Activated T-helper 9 cell treated with anti-CD3 and anti-CD28 coated beads, Interleukin-2, amount 50 U/mL, for 16 hours (primary cell): Measurements from ENCODE around the gene MC4R.
"Not testable (repeated sequence)": the region's sequence is repeated elsewhere in the genome, so short reads cannot be mapped to it uniquely, and the experiment has no call there.

Experiments used
- DNase-seq: peaks from one replicate; pipeline ENCODE4 v3.0.0-alpha.2; 2020; ENCODE audit warnings: low read depth

MC4R gene

DNA sequence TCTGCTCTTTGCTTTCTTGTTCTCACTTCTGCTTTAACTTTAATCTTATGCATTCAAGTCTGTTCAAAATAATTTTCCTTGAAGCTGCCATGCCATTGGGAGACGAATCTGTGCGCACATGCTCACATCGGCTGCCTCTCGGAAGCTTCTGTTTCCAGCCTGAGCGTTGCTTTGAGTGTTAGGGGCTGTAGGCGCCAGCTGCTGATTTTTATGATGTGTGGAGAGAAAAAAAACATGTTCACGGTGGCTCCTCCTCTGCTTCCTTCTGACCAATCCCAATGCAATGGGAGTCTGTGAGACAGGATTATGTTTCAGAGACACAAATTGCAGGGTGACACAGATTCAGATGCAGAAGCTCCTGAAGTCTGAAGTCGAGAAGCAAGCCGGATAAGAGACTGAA is at the start of gene MC4R:
TSS of gene MC4R (minus strand) at position 180 of the 400 bp plus-strand sequence. CDS start 426 bp downstream, outside the sequence.
- DNase-seq: no peak

GRCh38 chr18:60422306-60422705 is 49.7 kb upstream of the MC4R start:
- DNase-seq: not testable (repeated sequence)

DNA sequence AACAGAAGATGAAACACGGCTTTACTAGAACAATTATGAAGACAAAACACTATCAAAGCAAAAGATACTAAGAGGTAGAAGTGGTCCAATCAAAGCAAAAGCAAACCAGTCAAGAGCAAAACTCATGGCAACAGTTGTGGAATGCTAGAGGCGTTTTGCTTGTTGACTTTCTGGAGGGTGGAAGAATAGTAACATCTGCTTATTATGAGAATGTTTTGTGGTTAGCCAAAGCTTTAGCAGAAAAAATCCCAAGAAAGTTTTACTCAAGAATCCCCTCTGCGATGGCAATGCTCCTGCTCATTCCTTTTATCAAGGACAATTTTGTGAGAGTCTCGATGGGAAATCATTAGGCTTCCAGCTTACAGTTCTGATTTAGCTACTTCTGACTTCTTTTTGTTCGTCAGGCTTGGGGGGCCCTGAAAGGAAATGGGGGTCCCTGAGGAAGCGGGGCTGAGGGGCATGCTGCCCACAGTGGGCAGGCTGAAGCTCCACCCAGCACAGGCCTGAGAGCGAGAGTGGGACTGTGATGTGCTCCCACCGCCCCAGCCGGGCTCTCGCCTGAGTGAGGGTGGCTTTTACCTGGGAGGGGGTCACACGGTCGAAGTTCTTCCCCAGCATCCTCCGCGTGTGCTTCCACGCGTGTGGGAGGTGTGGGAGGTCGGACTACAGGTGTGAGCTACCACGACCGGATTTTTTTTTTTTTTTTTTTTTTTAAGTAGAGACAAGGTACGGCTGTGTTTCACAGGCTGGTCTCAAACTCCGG is 49.0 kb upstream of the MC4R start:
- no peak for DNase-seq

- no peak for DNase-seq
Observed at GRCh38 chr18:60417946-60418345, 45.4 kb upstream of the MC4R start.

DNA sequence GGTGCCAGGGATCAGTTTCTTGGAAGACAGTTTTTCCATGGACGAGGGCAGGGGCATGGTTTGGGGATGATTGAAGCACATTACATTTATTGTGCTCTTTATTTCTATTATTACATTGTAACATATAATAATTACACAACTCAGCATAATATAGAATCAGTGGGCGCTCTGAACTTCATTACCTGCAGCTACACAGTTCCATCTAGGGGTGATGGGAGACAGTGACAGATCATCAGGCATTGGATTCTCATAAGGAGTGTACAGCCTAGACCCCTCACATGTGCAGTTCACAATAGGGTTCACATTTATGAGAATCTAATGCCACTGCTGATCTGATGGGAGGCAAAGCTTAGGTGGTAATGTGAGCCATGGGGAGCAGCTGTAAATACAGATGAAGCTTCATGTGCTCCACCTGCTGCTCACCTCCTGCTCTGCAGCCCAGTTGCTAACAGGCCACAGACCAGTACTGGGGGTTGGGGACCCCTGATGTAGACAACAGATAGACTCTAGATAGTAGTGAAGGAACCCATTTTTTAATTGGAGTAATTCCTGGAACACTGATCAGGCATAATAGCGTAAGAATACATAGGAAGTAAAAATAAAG is 41.5 kb upstream of the MC4R start:
- DNase-seq: no peak

GRCh38 chr18:60411715-60412114 is 39.1 kb upstream of the MC4R start:
- no peak for DNase-seq

DNA sequence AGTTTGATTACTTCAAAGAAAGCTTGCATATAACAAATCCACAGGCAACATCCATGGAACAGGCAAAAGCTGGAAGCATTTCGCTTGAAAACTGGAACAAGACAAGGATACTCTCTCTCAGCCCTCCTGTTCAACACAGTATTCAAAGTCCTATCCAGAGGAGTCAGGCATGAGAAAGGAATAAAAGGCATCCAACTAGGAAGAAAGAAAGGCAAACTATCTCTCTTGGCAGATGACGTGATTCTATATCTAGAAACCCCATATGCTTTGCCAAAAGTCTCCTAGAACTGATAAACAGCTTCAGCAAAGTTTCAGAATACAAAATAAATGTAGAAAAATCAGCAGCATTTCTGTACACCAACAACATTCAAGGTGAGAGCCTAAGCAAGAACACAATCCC is 34.1 kb upstream of the MC4R start:
- DNase-seq: no peak

GRCh38 chr18:60404486-60405085 is 32.0 kb upstream of the MC4R start:
- no peak for DNase-seq

DNA sequence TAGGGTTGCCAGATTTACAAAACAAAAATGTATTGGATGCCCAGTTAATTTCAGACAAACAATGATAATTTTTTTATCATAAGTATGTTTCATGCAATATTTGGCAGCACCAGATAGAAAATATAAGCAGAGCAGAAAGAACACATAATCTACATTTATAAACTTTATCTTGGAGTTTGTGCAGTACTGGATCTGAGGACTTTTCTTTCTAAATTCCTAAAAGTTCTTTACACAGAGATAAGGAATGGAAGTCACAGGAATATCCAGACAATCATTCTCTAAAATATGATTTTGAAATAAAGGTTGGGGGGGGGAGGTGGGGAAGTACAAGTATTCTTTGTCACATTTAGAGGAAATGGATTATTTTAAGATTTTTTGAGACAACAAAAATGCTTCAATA is 28.8 kb upstream of the MC4R start:
- no peak for DNase-seq

DNA sequence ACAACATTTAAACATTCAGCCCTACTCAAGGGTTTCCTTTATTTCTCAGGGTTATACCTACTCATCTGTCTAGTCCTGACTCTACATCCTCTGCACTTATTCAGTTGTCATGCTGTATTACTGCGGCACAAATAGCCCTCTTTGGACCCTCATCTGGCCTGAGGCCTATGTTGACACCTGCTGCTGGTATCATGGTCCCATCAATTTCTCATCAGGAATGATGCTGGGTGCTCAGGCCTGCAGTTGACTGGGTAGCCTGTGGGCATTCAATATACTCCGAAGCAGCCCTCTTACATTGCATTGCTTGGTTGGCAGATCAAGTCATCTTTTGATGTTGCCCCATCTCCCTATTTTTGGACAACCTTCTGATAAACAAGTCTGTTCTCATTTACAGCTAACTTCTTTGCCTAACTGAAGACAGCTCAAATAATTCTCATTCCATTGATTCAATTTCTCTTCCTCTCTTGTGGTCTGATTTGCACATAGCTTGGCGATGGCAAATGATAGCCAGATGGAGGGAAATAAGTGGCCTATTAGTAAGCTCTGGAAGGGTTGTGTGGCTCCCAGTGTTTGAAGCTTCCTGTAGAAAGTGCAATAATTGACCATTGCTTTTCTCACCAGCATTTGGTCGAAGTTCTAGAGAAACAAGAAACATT is 19.1 kb upstream of the MC4R start:
- DNase-seq: no peak

GRCh38 chr18:60389314-60389713 is 16.7 kb upstream of the MC4R start:
- DNase-seq: no peak

GRCh38 chr18:60385693-60386092 is 13.1 kb upstream of the MC4R start:
- no peak for DNase-seq

DNA sequence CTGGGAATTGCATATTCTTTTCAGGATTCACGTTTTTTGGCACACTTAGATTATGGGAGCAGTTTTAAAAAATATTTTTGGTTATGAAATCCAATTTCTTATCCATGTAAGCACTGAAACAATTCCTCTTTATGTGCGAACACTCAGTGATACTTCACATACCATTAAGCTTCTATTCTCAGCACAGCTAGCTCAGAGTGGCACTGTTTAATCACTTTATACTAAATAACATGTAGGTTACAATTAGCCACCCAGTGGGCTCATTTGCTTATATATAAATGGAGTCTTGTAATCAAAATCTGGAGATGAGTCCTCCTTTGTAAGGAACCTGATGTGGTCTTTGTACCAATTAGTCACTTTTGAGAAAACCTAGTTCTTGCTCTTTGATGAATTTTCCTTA is 11.3 kb upstream of the MC4R start:
- DNase-seq: no peak

DNA sequence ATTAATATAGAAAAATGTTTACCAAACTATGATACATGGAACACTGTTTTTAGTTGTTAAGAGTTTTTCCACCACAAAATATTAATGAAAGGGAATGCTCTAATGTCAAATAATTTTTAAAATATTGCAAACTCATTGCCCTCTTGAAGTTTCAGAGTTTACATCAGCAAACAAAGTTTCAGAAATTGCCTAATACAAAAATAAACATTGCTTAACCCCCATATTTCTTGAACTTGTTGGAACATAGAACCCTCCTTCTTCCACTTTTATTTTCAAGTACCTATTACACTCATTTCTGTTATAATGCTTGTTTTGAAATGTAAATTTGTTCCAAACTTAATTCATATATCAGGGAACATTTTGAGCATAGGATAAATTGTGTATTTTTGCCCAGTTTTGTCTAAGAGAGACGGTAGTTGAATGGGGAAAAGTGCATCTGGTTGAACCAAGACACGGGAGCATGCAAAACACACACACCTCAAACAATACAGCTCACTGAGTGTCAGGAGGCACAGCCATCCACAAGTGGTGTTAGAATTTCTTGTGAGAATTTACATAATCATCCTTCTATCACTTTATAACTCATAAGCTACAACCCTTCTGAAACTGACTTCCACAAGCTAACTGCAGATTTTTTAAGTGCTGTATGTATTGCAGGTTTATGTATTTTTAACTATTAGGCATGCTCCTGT is 5.3 kb upstream of the MC4R start:
- DNase-seq: no peak

DNA sequence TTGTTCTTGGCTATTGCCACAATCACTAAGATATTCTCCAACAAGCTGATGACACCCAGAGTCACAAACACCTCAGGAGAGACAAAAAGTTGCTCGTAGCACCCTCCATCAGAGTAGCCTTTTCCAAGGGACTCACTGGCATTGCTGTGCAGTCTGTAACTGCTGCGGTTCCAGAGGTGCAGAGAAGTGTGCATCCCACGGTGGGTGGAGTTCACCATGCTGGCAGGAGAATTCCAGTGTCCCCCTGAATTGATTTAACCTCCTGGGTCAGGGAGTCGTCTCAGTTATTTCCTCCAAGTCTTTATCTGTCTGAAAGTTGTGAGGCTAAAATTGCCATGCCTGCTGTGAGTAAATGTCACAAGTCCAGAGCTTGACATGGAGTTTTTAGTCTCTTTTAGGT is 443 bp downstream of the MC4R start:
- DNase-seq: no peak

DNA sequence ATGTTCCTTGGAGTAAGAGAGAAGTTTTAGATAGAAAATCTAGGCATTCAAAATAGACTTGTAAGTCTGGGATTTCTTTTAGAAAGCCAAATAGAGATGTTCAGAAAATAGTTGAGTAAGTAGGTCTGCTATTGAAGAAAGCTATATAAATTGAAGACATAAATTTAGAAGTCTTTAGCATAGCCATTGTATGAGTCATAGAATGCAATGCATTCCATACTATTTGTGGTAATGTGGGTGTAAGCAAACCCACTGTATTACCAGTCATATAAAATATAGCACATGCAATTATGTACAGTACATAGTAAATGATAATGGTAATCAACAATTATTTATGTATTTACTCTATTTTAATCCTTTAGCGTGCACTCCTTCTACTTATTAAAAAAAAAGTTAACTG is 14.1 kb downstream of the MC4R start:
- DNase-seq: no peak

DNA sequence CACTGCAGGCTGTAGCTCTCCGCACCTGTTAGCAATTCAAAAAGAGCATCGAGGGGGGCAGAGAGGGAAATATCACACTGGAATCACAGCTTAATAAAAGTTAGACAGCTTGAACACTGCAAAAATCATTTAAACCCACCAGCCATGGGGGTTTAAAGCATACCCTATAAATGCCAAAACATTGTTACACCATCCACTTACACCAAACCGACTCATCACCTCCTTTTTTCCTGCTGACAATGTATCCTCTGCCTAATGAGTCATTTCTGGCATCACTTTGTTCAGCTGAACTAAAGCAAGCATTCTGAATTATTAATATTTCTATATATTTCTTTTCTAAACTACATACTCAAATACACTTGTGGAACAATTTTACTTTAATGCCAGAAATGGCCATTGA is 21.6 kb downstream of the MC4R start:
- DNase-seq: no peak

DNA sequence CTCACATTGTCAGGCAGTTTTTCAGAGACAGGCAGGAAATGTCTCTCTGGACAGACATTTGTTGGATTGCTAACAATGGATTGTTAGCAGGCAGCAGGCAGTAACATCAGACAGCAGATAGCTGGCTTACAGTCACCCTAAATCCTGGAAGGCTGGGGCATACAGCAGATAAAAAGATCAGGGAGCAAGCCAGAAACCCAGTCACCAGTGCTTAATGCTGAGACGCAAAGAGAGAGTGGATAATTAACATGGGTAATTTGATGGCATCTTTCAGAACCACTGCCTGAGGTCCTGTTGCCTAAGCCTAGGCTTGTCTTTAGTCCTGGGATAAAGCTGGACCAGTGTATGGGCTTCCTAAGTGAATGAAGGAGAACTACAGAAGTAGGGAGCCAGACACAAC is 22.4 kb downstream of the MC4R start:
- no peak for DNase-seq

- DNase-seq: no peak
Observed at GRCh38 chr18:60347526-60348045, 25.0 kb downstream of the MC4R start.

DNA sequence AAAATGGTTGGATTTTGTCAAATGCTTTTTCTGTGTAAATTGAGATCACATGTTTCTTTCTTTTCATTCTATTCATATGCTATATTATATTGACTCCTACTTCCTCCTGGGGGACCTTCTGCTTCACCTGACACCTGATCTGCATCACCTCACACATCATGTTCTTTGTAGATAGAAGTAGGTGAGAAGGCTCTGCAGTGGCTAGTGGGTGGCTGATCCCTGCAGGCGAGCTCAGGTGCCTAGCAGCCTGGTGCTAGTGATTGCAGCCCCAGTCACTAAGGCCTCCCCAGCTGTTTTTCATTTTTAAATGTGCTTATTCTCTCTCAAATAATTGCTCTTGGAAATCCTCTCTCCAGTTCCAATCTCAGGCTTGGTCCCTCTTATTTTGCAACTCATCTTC is 33.6 kb downstream of the MC4R start:
- DNase-seq: no peak

DNA sequence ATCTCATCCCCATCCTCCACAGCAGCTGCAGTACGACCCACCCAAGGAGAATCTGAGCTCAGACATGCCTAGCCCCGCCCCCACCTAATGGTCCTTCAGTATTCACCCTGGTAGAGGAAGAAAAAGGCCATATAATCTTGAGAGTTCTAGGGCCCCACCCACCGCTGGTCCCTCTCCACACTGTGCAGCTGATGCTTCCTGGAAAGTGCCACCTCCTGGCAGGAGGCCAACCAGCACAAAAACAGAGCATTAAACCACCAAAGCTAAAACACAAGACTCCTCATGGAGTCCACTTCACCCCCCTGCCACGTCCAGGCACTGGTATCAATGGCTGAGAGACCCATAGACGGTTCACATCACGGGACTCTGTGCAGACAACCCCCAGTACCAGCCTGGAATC is 40.7 kb downstream of the MC4R start:
- DNase-seq: no peak

DNA sequence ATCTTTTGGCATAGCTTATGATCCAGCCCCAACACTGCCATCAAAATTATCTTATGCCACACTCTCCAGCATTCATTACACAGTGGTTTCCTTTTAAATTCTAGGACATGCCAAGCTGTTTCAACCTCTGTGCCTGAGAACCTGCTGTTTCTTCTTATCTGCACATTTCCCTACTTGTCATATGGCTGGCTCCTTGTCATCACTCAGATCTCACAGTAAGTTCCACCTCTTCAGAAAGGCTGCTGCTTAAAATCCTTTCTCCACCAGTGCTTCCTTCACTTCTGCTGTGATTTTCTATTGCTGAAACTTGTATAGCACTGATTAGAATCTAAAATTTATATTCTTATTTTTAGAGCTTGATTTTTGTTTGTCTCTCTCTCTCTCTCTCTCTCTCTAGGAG is 43.4 kb downstream of the MC4R start:
- DNase-seq: no peak
